B cell (primary cell): ENCODE data around the gene MARCHF7. TPM values are rescaled to one million over a fixed set of nuclear protein-coding genes. Genes with fewer than 3 reads are reported as not detected.

Experiments used
- ATAC-seq: fragments of 200-7000 bp; cut with Tn5 transposase; one replicate; pipeline ENCODE4 v1.10.0; 2021; ENCODE audit warnings: low read depth, mild to moderate bottlenecking, moderate number of reproducible peaks, moderate library complexity
- CTCF ChIA-PET: fragments of 350-600 bp; sonication (Branson Sonifier 250); formaldehyde crosslinking; loops from one replicate; lab custom pipeline; 2021; ENCODE audit warnings: antibody characterized with exemption, inconsistent platforms; lab: Charles Lee
- POLR2A ChIA-PET: fragments of 350-600 bp; sonication (Branson Sonifier 250); formaldehyde crosslinking; loops from one replicate; lab custom pipeline; 2021; ENCODE audit warnings: antibody characterized with exemption; lab: Charles Lee
- DNase-seq: peaks from one replicate; pipeline ENCODE4 v3.0.0; 2013
- H2AFZ ChIP-seq: 2 replicates; pipeline ENCODE4 v1.6.1; 2012; ENCODE audit warnings: mild to moderate bottlenecking, low read depth, low read length; ENCODE audit not compliant: insufficient read depth, poor library complexity, severe bottlenecking
- H3K27ac ChIP-seq, 2 donors: 1 replicate in 1 of 2; 2 replicates in 1 of 2; pipeline ENCODE4 v1.5.1; 2012 to 2013; ENCODE audit warnings: low read length in 2 of 2, mild to moderate bottlenecking in 2 of 2, moderate library complexity in 1 of 2
- H3K27me3 ChIP-seq, 4 experiments: fragments of 200-600 bp in 1 of 4; sonication (generic) in 1 of 4; replicated peaks in 1 of 4; 1 replicate in 2 of 4; 2 replicates in 2 of 4; pipeline versions ENCODE4 v1.6.1 to v1.7.0; 2013 to 2016; ENCODE audit warnings: low read length in 3 of 4, mild to moderate bottlenecking in 2 of 4, mixed read lengths in 1 of 4, moderate library complexity in 1 of 4; ENCODE audit not compliant: insufficient read depth in 4 of 4, control insufficient read depth in 3 of 4; ENCODE audit errors: control extremely low read depth in 1 of 4
- H3K36me3 ChIP-seq, 2 experiments: replicated peaks in 1 of 2; 1 replicate in 1 of 2; 2 replicates in 1 of 2; pipeline versions ENCODE4 v1.6.1 to v1.7.1; 2013; ENCODE audit warnings: low read length in 1 of 2; ENCODE audit not compliant: insufficient read depth in 2 of 2, control insufficient read depth in 1 of 2; ENCODE audit errors: control extremely low read depth in 1 of 2, extremely low read depth in 1 of 2
- H3K4me1 ChIP-seq, 2 donors: fragments of 200-600 bp in 1 of 2; sonication (generic) in 1 of 2; 1 replicate in 1 of 2; 2 replicates in 1 of 2; pipeline versions ENCODE4 v1.5.1 to v1.6.1; 2013 to 2017; ENCODE audit warnings: low read length in 2 of 2; ENCODE audit not compliant: control insufficient read depth in 2 of 2, insufficient read depth in 2 of 2
- H3K4me2 ChIP-seq: replicated peaks from 2 replicates; pipeline ENCODE3; 2012; ENCODE audit warnings: mild to moderate bottlenecking, low read depth, low read length; ENCODE audit not compliant: poor library complexity, severe bottlenecking
- H3K4me3 ChIP-seq, 5 experiments: fragments of 200-600 bp in 1 of 5; sonication (generic) in 1 of 5; 1 replicate in 3 of 5; 2 replicates in 2 of 5; pipeline versions ENCODE4 v1.5.1 to v1.7.0; 2011 to 2016; ENCODE audit warnings: low read length in 4 of 5, mild to moderate bottlenecking in 4 of 5, low read depth in 2 of 5, control low read depth in 1 of 5, moderate library complexity in 1 of 5; ENCODE audit not compliant: insufficient read depth in 1 of 5; ENCODE audit errors: control extremely low read depth in 1 of 5, extremely low read depth in 1 of 5
- H3K79me2 ChIP-seq: fragments of 200-600 bp; sonication (generic); one replicate; pipeline ENCODE4 v1.6.0; 2016; ENCODE audit warnings: low read length; ENCODE audit not compliant: control insufficient read depth, insufficient read depth
- H3K9ac ChIP-seq: fragments of 200-600 bp; sonication (generic); 2 replicates; pipeline ENCODE4 v1.6.1; 2017; ENCODE audit warnings: mild to moderate bottlenecking, low read length, moderate library complexity
- H3K9me3 ChIP-seq, 3 donors: one replicate each; pipeline versions ENCODE4 v1.6.1 to v1.7.1; 2013; ENCODE audit warnings: low read length in 2 of 3; ENCODE audit not compliant: control insufficient read depth in 2 of 3, insufficient read depth in 1 of 3; ENCODE audit errors: control extremely low read depth in 1 of 3
- H4K20me1 ChIP-seq: 2 replicates; pipeline ENCODE4 v1.6.0; 2012; ENCODE audit warnings: mild to moderate bottlenecking, low read length; ENCODE audit not compliant: insufficient read depth, control insufficient read depth, poor library complexity, severe bottlenecking
- H3K27ac Mint-ChIP-seq: one replicate; pipeline ENCODE4 v1.8.0; 2021; ENCODE audit warnings: mixed read lengths
- H3K27me3 Mint-ChIP-seq: one replicate; pipeline ENCODE4 v1.8.0; 2021; ENCODE audit warnings: mixed read lengths
- H3K4me1 Mint-ChIP-seq: one replicate; pipeline ENCODE4 v1.8.0; 2021; ENCODE audit warnings: mixed read lengths
- H3K4me3 Mint-ChIP-seq: one replicate; pipeline ENCODE4 v1.8.0; 2021; ENCODE audit warnings: mixed read lengths
- H3K9me3 Mint-ChIP-seq: one replicate; pipeline ENCODE4 v1.8.0; 2022; ENCODE audit warnings: mixed read lengths; ENCODE audit not compliant: insufficient read depth
- CTCF ChIP-seq: fragments of 200-600 bp; IDR thresholded peaks from one replicate; pipeline ENCODE4 v1.8.0; 2022; ENCODE audit warnings: antibody characterized with exemption, mild to moderate bottlenecking
- EZH2 ChIP-seq: IDR thresholded peaks from 2 replicates; pipeline ENCODE4 v1.6.1; 2012; ENCODE audit warnings: borderline replicate concordance, low read depth, mild to moderate bottlenecking, moderate library complexity, low read length; ENCODE audit not compliant: insufficient read depth, poor library complexity, severe bottlenecking
- WGBS: methylation state at CpG from one replicate; pipeline ENCODE4 v1.1.5; 2013; ENCODE audit warnings: missing lambda C conversion rate; ENCODE audit not compliant: insufficient coverage; 5-methylcytosine and 5-hydroxymethylcytosine counted together
- intact Hi-C: fragments of 100-400 bp; cut with micrococcal nuclease; formaldehyde crosslinking; loops from one replicate; pipeline ENCODE4 v1.10.0; 2022
- polyA plus RNA-seq: library from polyadenylated mRNA; depleted of rRNA; stranded (reverse); fragments of >200 nt; gene quantifications from 2 replicates; pipeline ENCODE4 v1.2.3, GENCODE V29; 2012
- total RNA-seq, 2 donors: library from RNA; stranded (reverse); fragments of 120-200 nt in 1 of 2; gene quantifications; 1 replicate in 1 of 2; 2 replicates in 1 of 2; pipeline versions ENCODE4 v1.2.3 to v1.2.4, GENCODE V29; 2013 to 2022

Gene MARCHF7
- total and polyA plus RNA-seq, 2 donors (not counting 1 experiment from before 2014, with no cell fraction given) = 55.4 to 109 TPM

DNA sequence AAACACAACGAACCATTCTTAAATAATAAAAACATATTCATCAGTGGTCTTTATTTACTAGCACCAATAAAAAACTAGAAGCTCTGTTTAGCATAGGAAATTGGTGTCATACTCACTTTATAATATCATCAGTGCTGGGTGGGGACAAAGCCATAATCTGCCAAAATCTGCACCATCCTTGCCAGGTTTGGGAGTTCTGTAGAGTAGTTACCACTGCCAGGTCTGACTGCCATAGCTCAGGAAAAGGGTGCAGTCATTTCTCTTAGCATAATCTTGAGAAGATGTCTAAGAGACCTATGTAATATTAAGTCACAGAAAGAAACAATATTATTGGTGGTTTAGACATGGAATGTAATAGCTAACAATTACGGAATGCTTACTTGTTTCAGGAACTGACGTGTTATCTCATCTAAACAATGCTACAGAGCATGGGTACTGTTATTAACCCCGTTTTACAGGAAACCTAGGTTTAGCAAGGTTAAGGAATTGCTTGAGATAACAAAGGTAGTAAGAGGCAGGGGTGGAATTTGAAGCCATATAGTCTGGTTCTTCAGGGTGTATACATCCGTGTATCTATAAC lies 1.6 kb upstream of the MARCHF7 start:
- CTCF ChIA-PET = interaction anchor here (1.9 kb wide), 1 partner anchor 195 kb away, joined by 6 read pairs; no protein-coding TSS in a partner anchor
- Histone ChIP-seq H3K36me3 (peaks cover 4 to 6% of the 10 kb centered on the region in 2 experiments), H3K4me1 (peaks cover 21 to 26% of the 10 kb centered on the region in 2 donors), H4K20me1 (peaks cover 26% of the 10 kb centered on the region), H3K9me3 (no peaks in the 10 kb centered on the region), H3K4me3 (no peak overlapping the region), H3K79me2 (peaks cover 41% of the 10 kb centered on the region), H3K27me3 (no peaks in the 10 kb centered on the region), H2AFZ (no peak overlapping the region), H3K4me2 (no peak overlapping the region), H3K9ac (no peak overlapping the region), H3K27ac (peak overlapping the region in 1 of 2 donors; percentile 99)
- Mint-ChIP-seq H3K9me3 (no peaks in the 10 kb centered on the region), H3K4me3 (peak overlapping the region; percentile 35), H3K27me3 (no peaks in the 10 kb centered on the region), H3K4me1 (peaks cover 38% of the 10 kb centered on the region), H3K27ac (peak overlapping the region; percentile 57)
- intact Hi-C loops = loop anchor here (5.0 to 10.0 kb wide), 2 partner anchors 54 to 1427 kb away; no protein-coding TSS in a partner anchor
- TF ChIP-seq EZH2 = no peak
- no peak for TF ChIP-seq CTCF
- DNase-seq (no peak), ATAC-seq (no peak)
- 20% methylated on average over 1 of the region's 5 CpGs for WGBS
- POLR2A ChIA-PET = no interaction called here

DNA sequence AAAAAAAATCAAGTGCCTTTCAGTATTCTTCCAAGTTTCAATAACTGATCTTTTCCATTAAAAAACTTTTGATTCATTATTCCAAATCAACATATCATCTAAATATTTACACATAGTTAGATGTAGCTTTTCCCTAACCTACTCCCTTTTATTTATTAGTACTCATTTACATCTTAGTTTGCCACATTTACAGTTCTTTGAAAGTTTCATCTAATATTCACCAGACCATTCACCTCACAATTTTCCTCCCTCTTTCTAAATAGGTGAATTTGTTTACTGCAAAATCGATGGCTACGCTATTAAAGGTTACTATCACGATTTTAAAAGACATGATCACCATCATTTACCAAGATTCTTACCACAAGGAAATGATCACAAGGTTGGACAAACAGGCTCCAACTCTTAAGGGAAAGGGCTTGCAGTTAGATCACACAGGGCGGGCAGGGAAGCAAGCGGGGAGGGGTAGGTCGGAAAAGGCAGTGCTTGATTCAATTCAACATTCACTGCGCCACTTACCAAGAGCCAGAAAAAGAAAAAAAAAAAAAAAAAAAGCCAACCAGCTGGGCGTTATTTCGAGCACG lies 654 bp upstream of the MARCHF7 start:
- ChIA-PET POLR2A (interaction anchor here (0.6 to 1.4 kb wide), 7 partner anchors 20 to 617 kb away, joined by 3 to 5 read pairs (median 3); partner anchors contain the start of genes LY75 and WDSUB1), CTCF (interaction anchor here (0.6 to 1.9 kb wide), 6 partner anchors 28 to 957 kb away, joined by 3 to 6 read pairs (median 3); no protein-coding TSS in a partner anchor)
- Mint-ChIP-seq H3K9me3 (no peaks in the 10 kb centered on the region), H3K4me3 (peak overlapping the region; percentile 99), H3K4me1 (peaks cover 45% of the 10 kb centered on the region), H3K27me3 (no peaks in the 10 kb centered on the region), H3K27ac (peak overlapping the region; percentile 99)
- Histone ChIP-seq H3K27me3 (no peaks in the 10 kb centered on the region), H3K4me1 (peaks cover 25 to 27% of the 10 kb centered on the region in 2 donors), H3K36me3 (peaks cover 5 to 14% of the 10 kb centered on the region in 2 experiments), H3K9me3 (no peaks in the 10 kb centered on the region), H3K79me2 (peaks cover 51% of the 10 kb centered on the region), H3K27ac (peak overlapping the region; percentile 96 to 99), H3K4me3 (peak overlapping the region; percentile 22 to 100 (median 80)), H2AFZ (peak overlapping the region; percentile 72), H3K9ac (peak overlapping the region; percentile 100), H3K4me2 (peak overlapping the region; percentile 90), H4K20me1 (peaks cover 36% of the 10 kb centered on the region)
- intact Hi-C loops = loop anchor here (1.0 to 10.0 kb wide), 6 partner anchors 53 to 1426 kb away; partner anchors contain the start of genes BAZ2B, LY75 and WDSUB1
- ATAC-seq (no peak), DNase-seq (no peak)
- 0% methylated on average over 4 of the region's 10 CpGs for WGBS
- TF ChIP-seq EZH2 = no peak
- TF ChIP-seq CTCF = no peak
